Measurements from ENCODE around the gene DDX52.

GRCh38 chr17:37605813-37606505 lies 37.3 kb downstream of the DDX52 start:
- no peak for TF ChIP-seq POLR2A (IDR thresholded peaks at IDR 0.05; ENCODE audit: low read length)
- no peak for TF ChIP-seq GATA1 (IDR thresholded peaks at IDR 0.05; ENCODE audit: low read depth, low read length)
